ENCODE results near the gene IZUMO1. TPM values are rescaled to one million over a fixed set of nuclear protein-coding genes. Genes with fewer than 3 reads are reported as not detected.

IZUMO1 gene
- total and polyA plus RNA-seq, 2 of the 13 experiments (the other 11 are each of a cell fraction or from before 2014, with no cell fraction given) = 0.07 to 0.22 TPM

DNA sequence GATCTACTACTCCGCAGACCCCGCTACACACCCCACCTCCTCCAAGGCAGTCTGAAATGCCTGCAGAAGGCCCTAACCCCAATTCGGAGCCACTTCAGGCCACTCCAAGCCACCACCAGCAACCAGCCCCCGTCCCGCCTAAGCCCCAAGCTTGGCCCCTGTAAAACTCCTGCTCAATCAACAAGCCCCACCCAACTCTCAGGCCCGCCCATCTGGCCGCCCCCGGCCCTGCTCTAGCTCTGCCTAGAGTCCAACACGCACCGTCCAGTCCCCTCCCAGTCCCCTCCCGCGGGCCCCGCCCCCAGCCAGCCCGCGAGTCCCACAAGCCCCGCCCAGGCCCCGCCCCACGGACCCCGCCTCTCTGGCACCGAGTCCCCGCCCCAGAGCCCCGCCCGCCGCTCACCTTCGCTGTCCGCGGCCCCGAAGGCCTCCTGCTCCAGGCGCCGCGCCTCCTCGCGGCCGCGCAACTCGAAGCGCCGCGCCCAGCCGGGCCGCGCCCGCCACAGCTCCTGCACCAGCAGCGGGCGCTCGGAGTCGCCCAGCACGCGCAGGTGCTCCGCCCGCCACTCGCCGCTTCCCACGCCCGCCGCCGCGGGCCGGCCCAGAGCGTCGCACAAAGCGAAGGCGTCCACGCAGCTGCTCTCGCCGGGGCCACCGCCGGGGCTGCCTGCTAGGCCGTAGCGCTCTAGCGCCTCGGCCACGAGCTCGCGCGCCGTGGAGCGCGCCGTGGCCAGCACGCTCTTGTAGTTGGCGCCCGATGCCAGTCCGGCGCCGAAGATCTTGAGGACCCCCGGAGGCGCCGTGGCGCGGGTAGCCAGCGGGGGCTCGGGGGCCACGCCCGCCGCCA, 7.9 kb downstream of the IZUMO1 start (continued):
- TF ChIP-seq PITX1 (CRISPR knock-in tag; IDR thresholded peaks at IDR 0.05) = peak; percentile 28; the same call in 1 of the 2 replicates
- TF ChIP-seq ZNF780A (CRISPR knock-in tag; IDR thresholded peaks at IDR 0.05) = no peak
- TF ChIP-seq KLF16 (CRISPR knock-in tag; IDR thresholded peaks at IDR 0.05) = no peak
- TF ChIP-seq ZFP1 (CRISPR knock-in tag; IDR thresholded peaks at IDR 0.05) = no peak
- TF ChIP-seq RORA (CRISPR knock-in tag; IDR thresholded peaks at IDR 0.05) = no peak
- TF ChIP-seq ZNF556 (CRISPR knock-in tag; IDR thresholded peaks at IDR 0.05; ENCODE audit: borderline replicate concordance) = 0 out of 2 replicates have a peak, but pooled peaks have one; percentile 41
- no peak for TF ChIP-seq ZNF550 (CRISPR knock-in tag; IDR thresholded peaks at IDR 0.05; ENCODE audit: borderline replicate concordance)
- TF ChIP-seq HDAC1 (CRISPR knock-in tag; IDR thresholded peaks at IDR 0.05) = peak; percentile 54
- TF ChIP-seq MED8 (CRISPR knock-in tag; IDR thresholded peaks at IDR 0.05; ENCODE audit: insufficient replicate concordance) = no peak
- no peak for TF ChIP-seq ZBTB49 (CRISPR knock-in tag; IDR thresholded peaks at IDR 0.05; ENCODE audit: borderline replicate concordance)
- TF ChIP-seq CENPBD1 (CRISPR knock-in tag; IDR thresholded peaks at IDR 0.05; ENCODE audit: borderline replicate concordance, low read depth) = no peak; the same call in 1 of the 2 replicates
- no peak for TF ChIP-seq NFRKB (IDR thresholded peaks at IDR 0.05)
- TF ChIP-seq, protein P1, sequence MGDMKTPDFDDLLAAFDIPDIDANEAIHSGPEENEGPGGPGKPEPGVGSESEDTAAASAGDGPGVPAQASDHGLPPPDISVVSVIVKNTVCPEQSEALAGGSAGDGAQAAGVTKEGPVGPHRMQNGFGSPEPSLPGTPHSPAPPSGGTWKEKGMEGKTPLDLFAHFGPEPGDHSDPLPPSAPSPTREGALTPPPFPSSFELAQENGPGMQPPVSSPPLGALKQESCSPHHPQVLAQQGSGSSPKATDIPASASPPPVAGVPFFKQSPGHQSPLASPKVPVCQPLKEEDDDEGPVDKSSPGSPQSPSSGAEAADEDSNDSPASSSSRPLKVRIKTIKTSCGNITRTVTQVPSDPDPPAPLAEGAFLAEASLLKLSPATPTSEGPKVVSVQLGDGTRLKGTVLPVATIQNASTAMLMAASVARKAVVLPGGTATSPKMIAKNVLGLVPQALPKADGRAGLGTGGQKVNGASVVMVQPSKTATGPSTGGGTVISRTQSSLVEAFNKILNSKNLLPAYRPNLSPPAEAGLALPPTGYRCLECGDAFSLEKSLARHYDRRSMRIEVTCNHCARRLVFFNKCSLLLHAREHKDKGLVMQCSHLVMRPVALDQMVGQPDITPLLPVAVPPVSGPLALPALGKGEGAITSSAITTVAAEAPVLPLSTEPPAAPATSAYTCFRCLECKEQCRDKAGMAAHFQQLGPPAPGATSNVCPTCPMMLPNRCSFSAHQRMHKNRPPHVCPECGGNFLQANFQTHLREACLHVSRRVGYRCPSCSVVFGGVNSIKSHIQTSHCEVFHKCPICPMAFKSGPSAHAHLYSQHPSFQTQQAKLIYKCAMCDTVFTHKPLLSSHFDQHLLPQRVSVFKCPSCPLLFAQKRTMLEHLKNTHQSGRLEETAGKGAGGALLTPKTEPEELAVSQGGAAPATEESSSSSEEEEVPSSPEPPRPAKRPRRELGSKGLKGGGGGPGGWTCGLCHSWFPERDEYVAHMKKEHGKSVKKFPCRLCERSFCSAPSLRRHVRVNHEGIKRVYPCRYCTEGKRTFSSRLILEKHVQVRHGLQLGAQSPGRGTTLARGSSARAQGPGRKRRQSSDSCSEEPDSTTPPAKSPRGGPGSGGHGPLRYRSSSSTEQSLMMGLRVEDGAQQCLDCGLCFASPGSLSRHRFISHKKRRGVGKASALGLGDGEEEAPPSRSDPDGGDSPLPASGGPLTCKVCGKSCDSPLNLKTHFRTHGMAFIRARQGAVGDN (CRISPR knock-in tag; IDR thresholded peaks at IDR 0.05) = peak; percentile 84
- no peak; the same call in 1 of the 2 replicates for TF ChIP-seq ZNF329 (CRISPR knock-in tag; IDR thresholded peaks at IDR 0.05; ENCODE audit: low read depth)
- peak; percentile 77 for TF ChIP-seq ZSCAN31 (CRISPR knock-in tag; IDR thresholded peaks at IDR 0.05; ENCODE audit: low read depth)
- TF ChIP-seq, protein P2, sequence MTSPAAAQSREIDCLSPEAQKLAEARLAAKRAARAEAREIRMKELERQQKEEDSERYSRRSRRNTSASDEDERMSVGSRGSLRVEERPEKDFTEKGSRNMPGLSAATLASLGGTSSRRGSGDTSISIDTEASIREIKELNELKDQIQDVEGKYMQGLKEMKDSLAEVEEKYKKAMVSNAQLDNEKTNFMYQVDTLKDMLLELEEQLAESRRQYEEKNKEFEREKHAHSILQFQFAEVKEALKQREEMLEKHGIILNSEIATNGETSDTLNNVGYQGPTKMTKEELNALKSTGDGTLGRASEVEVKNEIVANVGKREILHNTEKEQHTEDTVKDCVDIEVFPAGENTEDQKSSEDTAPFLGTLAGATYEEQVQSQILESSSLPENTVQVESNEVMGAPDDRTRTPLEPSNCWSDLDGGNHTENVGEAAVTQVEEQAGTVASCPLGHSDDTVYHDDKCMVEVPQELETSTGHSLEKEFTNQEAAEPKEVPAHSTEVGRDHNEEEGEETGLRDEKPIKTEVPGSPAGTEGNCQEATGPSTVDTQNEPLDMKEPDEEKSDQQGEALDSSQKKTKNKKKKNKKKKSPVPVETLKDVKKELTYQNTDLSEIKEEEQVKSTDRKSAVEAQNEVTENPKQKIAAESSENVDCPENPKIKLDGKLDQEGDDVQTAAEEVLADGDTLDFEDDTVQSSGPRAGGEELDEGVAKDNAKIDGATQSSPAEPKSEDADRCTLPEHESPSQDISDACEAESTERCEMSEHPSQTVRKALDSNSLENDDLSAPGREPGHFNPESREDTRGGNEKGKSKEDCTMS (CRISPR knock-in tag; conservative IDR thresholded peaks at IDR 0.05) = no peak
- no peak for TF ChIP-seq ZNF512 (CRISPR knock-in tag; IDR thresholded peaks at IDR 0.05)

All from HepG2 (cell line).